Measurements from ENCODE around the gene MYPN. TPM values are rescaled to one million over a fixed set of nuclear protein-coding genes. Genes with fewer than 3 reads are reported as not detected.

Gene MYPN
- total and polyA plus RNA-seq, 2 experiments from 2014 or later, result not detected

DNA sequence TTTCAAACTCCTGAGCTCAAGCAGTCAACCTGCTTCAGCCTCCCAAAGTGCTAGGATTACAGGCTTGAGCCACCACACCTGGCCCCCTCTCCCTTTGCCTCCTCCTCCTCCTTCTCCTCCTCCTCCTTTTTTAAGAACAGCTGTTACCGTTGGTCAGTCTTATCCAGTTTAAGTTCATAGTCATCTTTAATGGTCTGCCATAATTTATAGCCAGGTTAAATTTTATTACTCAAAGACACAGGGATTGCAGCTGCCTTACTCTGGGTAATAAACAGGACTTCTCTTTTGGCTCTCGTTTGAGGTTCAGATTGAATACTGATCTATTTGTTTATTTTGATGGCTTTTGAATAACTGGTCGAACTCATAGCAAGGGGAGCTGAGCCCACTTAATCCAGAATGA lies 87.4 kb downstream of the MYPN start:
- H3K36me3 ChIP-seq (replicated peaks; ENCODE audit: insufficient read depth, low read depth), result no peaks in the 10 kb centered on the region
- H3K9me2 ChIP-seq (replicated peaks; ENCODE audit: insufficient read depth), result no peaks in the 10 kb centered on the region
- H2AFZ ChIP-seq, result no peak overlapping the region
- 52% methylated on average over 3 of the region's 3 CpGs for WGBS (ENCODE audit: low lambda C conversion rate, missing lambda C conversion rate)
- H3K79me2 ChIP-seq, result no peaks in the 10 kb centered on the region
- H3K4me1 ChIP-seq (ENCODE audit: insufficient read depth), result no peaks in the 10 kb centered on the region
- H3K27ac ChIP-seq, result no peak overlapping the region
- DNase-seq (ENCODE audit: low spot score), result no peak
- no peak overlapping the region for H3K4me3 ChIP-seq
- no peak overlapping the region for H3K4me2 ChIP-seq
- H3K9me3 ChIP-seq (ENCODE audit: low read depth), result no peaks in the 10 kb centered on the region
- H4K20me1 ChIP-seq (ENCODE audit: insufficient read depth, poor library complexity, severe bottlenecking), result no peaks in the 10 kb centered on the region
- H3K27me3 ChIP-seq, result no peaks in the 10 kb centered on the region
- TF ChIP-seq EZH2 (IDR thresholded peaks at IDR 0.05; ENCODE audit: borderline replicate concordance), result no peak
- TF ChIP-seq EZH2phosphoT487 (IDR thresholded peaks at IDR 0.05; ENCODE audit: low read depth, severe bottlenecking, unreplicated experiment), result no peak
- TF ChIP-seq, protein P1, sequence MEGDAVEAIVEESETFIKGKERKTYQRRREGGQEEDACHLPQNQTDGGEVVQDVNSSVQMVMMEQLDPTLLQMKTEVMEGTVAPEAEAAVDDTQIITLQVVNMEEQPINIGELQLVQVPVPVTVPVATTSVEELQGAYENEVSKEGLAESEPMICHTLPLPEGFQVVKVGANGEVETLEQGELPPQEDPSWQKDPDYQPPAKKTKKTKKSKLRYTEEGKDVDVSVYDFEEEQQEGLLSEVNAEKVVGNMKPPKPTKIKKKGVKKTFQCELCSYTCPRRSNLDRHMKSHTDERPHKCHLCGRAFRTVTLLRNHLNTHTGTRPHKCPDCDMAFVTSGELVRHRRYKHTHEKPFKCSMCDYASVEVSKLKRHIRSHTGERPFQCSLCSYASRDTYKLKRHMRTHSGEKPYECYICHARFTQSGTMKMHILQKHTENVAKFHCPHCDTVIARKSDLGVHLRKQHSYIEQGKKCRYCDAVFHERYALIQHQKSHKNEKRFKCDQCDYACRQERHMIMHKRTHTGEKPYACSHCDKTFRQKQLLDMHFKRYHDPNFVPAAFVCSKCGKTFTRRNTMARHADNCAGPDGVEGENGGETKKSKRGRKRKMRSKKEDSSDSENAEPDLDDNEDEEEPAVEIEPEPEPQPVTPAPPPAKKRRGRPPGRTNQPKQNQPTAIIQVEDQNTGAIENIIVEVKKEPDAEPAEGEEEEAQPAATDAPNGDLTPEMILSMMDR (IDR thresholded peaks at IDR 0.05; ENCODE audit: poor library complexity), result no peak

DNA sequence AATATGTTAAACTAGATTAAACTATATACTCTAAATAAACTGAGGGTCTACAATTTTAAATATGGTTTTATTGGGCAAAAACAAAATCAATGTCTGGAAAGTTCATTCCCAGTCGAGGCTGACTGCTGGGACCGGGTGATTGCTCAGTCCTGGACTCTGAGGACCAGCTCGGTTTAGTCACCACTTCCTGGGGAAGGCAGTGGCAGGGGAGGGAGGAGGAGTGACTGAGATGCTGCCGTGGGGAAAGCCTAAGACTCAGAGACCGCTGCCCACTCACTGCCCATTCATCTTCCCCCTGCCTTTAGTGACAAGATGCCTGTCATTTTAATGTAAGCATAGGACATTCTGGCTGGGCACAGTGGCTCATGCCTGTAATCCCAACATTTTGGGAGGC lies 93.7 kb downstream of the MYPN start:
- no peaks in the 10 kb centered on the region for H3K27me3 ChIP-seq
- no peaks in the 10 kb centered on the region for H4K20me1 ChIP-seq (ENCODE audit: insufficient read depth, poor library complexity, severe bottlenecking)
- no peaks in the 10 kb centered on the region for H3K36me3 ChIP-seq (replicated peaks; ENCODE audit: insufficient read depth, low read depth)
- H3K27ac ChIP-seq, result no peak overlapping the region
- H3K79me2 ChIP-seq, result no peaks in the 10 kb centered on the region
- DNase-seq (ENCODE audit: low spot score), result no peak
- no peak overlapping the region for H2AFZ ChIP-seq
- no peaks in the 10 kb centered on the region for H3K9me3 ChIP-seq (ENCODE audit: low read depth)
- no peaks in the 10 kb centered on the region for H3K9me2 ChIP-seq (replicated peaks; ENCODE audit: insufficient read depth)
- TF ChIP-seq, protein P1 (IDR thresholded peaks at IDR 0.05; ENCODE audit: poor library complexity), result no peak
- no peak for TF ChIP-seq EZH2phosphoT487 (IDR thresholded peaks at IDR 0.05; ENCODE audit: low read depth, severe bottlenecking, unreplicated experiment)
- no peak for TF ChIP-seq EZH2 (IDR thresholded peaks at IDR 0.05; ENCODE audit: borderline replicate concordance)
- no peak overlapping the region for H3K4me2 ChIP-seq
- WGBS (ENCODE audit: low lambda C conversion rate, missing lambda C conversion rate), result 50% methylated on average over 5 of the region's 5 CpGs
- no peaks in the 10 kb centered on the region for H3K4me1 ChIP-seq (ENCODE audit: insufficient read depth)
- no peak overlapping the region for H3K4me3 ChIP-seq

DNA sequence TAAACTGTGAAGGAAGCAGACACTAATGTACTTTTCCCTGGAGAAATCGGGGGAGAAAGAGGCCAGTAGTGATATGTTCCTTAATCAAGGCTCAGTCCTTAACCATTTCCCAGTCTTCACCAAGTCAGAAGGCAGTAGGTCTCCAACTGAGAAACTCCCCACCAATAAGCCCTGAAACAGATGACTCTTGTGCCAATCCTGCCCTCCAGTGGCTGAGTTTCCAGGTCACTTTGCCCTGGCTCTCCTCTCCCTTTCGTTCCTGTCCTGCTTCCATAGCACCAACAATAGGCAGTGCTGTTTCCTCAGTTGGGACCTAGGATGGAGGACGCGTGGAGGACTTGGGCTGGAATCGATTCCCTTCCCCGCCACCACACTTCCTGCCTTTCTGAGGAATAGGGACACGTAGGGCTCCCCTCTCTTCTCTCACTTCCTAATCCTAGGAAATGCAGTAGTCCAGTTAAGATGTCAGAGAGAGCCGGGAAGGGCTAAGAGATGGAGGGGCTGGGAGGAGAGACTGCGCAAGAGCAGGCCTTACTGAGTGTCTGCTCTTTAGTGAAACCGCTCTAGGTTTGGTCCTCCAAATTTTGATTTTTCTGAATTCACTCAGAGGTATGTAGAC lies 99.2 kb downstream of the MYPN start:
- peak; percentile 80 for DNase-seq (ENCODE audit: low spot score)
- H3K27ac ChIP-seq, result no peak overlapping the region
- no peaks in the 10 kb centered on the region for H3K79me2 ChIP-seq
- no peaks in the 10 kb centered on the region for H3K9me3 ChIP-seq (ENCODE audit: low read depth)
- H3K36me3 ChIP-seq (replicated peaks; ENCODE audit: insufficient read depth, low read depth), result no peaks in the 10 kb centered on the region
- no peaks in the 10 kb centered on the region for H3K9me2 ChIP-seq (replicated peaks; ENCODE audit: insufficient read depth)
- H3K27me3 ChIP-seq, result peaks cover 9% of the 10 kb centered on the region
- 52% methylated on average over 10 of the region's 10 CpGs for WGBS (ENCODE audit: low lambda C conversion rate, missing lambda C conversion rate)
- H2AFZ ChIP-seq, result no peak overlapping the region
- H3K4me2 ChIP-seq, result no peak overlapping the region
- TF ChIP-seq, protein P1 (IDR thresholded peaks at IDR 0.05; ENCODE audit: poor library complexity), result peak; percentile 67
- TF ChIP-seq EZH2phosphoT487 (IDR thresholded peaks at IDR 0.05; ENCODE audit: low read depth, severe bottlenecking, unreplicated experiment) (no peak), EZH2 (IDR thresholded peaks at IDR 0.05; ENCODE audit: borderline replicate concordance) (no peak)
- no peaks in the 10 kb centered on the region for H3K4me1 ChIP-seq (ENCODE audit: insufficient read depth)
- no peak overlapping the region for H3K4me3 ChIP-seq
- no peaks in the 10 kb centered on the region for H4K20me1 ChIP-seq (ENCODE audit: insufficient read depth, poor library complexity, severe bottlenecking)

Measured in hepatocyte (in vitro differentiated cells).